A549 (cell line): ENCODE results near the gene RNF17. TPM values are rescaled to one million over a fixed set of nuclear protein-coding genes. Genes with fewer than 3 reads are reported as not detected.

Source experiments
- ATAC-seq, 2 experiments: fragments of 200-7000 bp in 1 of 2; fragments of >200 bp in 1 of 2; cut with Nextera tagmentation in 1 of 2; cut with Tn5 transposase in 1 of 2; 3 replicates each; pipeline versions ENCODE4 v1.8.0 to v1.9.1; 2018 to 2020; ENCODE audit warnings: mild to moderate bottlenecking in 1 of 2, moderate library complexity in 1 of 2
- CTCF ChIA-PET: fragments of 300-600 bp; sonication (Branson Sonifier 250); formaldehyde crosslinking; extraction: SDS; loops from one replicate; lab custom pipeline; 2021; ENCODE audit warnings: antibody characterized with exemption, inconsistent platforms; lab: Yijun Ruan, JAX
- POLR2A ChIA-PET: fragments of 350-600 bp; formaldehyde crosslinking; extraction: SDS; loops from one replicate; lab custom pipeline; 2021; ENCODE audit warnings: antibody characterized with exemption, inconsistent platforms; lab: Yijun Ruan, JAX
- DNase-seq, 2 experiments: peaks; one replicate each; pipeline versions ENCODE4 v3.0.0 to v3.0.0-alpha.2; 2011 to 2016; ENCODE audit warnings: low read depth in 1 of 2, low spot score in 1 of 2
- FAIRE-seq: peaks from 2 replicates; lab custom pipeline; 2011; peaks lifted over from hg19 to GRCh38; lab: Jason Lieb, UNC
- H3K27ac ChIP-seq, 2 experiments: fragments of >200 bp; sonication (Bioruptor Twin); formaldehyde crosslinking; 3 replicates each; pipeline ENCODE4 v1.5.1; 2016 to 2017
- H3K4me1 ChIP-seq: fragments of >200 bp; sonication (Bioruptor Twin); formaldehyde crosslinking; 3 replicates; pipeline ENCODE4 v1.6.1; 2016
- H3K4me2 ChIP-seq: fragments of >200 bp; sonication (Bioruptor Twin); formaldehyde crosslinking; 3 replicates; pipeline ENCODE4 v1.6.1; 2016
- H3K4me3 ChIP-seq: fragments of >200 bp; sonication (Bioruptor Twin); formaldehyde crosslinking; 3 replicates; pipeline ENCODE4 v1.5.1; 2016
- H3K9me3 ChIP-seq: fragments of >200 bp; sonication (Bioruptor Twin); formaldehyde crosslinking; 3 replicates; pipeline ENCODE4 v1.6.1; 2016
- CBX8 ChIP-seq: fragments of 200-600 bp; sonication (generic); IDR thresholded peaks from 2 replicates; pipeline ENCODE4 v1.6.1; 2016
- CHD2 ChIP-seq: fragments of 150-350 bp; IDR thresholded peaks from 2 replicates; pipeline ENCODE4 v1.6.1; 2014; ENCODE audit warnings: low read length; ENCODE audit not compliant: partially characterized antibody
- E2F6 ChIP-seq: IDR thresholded peaks from 2 replicates; pipeline ENCODE4 v1.6.1; 2012; ENCODE audit warnings: low read depth, borderline replicate concordance
- EHF ChIP-seq: fragments of 250-450 bp; sonication (Bioruptor Pico); IDR thresholded peaks from 2 replicates; pipeline ENCODE4 v1.5.0; 2020; ENCODE audit warnings: mild to moderate bottlenecking
- EHMT2 ChIP-seq: fragments of 200-600 bp; sonication (generic); IDR thresholded peaks from 2 replicates; pipeline ENCODE4 v1.6.1; 2016; ENCODE audit warnings: antibody characterized with exemption, low read depth, mild to moderate bottlenecking, moderate library complexity
- FOSB ChIP-seq: fragments of 250-450 bp; sonication (Bioruptor Pico); IDR thresholded peaks from 2 replicates; pipeline ENCODE4 v1.5.0; 2020; ENCODE audit warnings: mild to moderate bottlenecking, moderate library complexity
- FOXS1 ChIP-seq: fragments of 250-450 bp; sonication (Bioruptor Pico); IDR thresholded peaks from 2 replicates; pipeline ENCODE4 v1.5.0; 2020; ENCODE audit warnings: mild to moderate bottlenecking, moderate library complexity
- HOXB5 ChIP-seq: fragments of 250-450 bp; sonication (Bioruptor Pico); IDR thresholded peaks from 2 replicates; pipeline ENCODE4 v1.5.0; 2020; ENCODE audit warnings: mild to moderate bottlenecking, moderate library complexity
- KDM1A ChIP-seq: fragments of 200-600 bp; sonication (generic); IDR thresholded peaks from 2 replicates; pipeline ENCODE4 v1.6.1; 2016; ENCODE audit warnings: low read depth, mild to moderate bottlenecking
- KDM5A ChIP-seq: fragments of 200-600 bp; sonication (generic); IDR thresholded peaks from 2 replicates; pipeline ENCODE4 v1.6.1; 2016; ENCODE audit warnings: antibody characterized with exemption, mild to moderate bottlenecking
- MAFK ChIP-seq: fragments of 450-650 bp; IDR thresholded peaks from 2 replicates; pipeline ENCODE4 v1.6.1; 2014; ENCODE audit not compliant: partially characterized antibody
- MAX ChIP-seq: IDR thresholded peaks from 2 replicates; pipeline ENCODE4 v1.6.1; 2012
- MAZ ChIP-seq: fragments of 150-350 bp; IDR thresholded peaks from 2 replicates; pipeline ENCODE4 v1.6.1; 2014; ENCODE audit warnings: antibody characterized with exemption, low read depth, low read length, borderline replicate concordance
- MYC ChIP-seq: IDR thresholded peaks from 2 replicates; pipeline ENCODE4 v1.6.1; 2012; ENCODE audit warnings: mild to moderate bottlenecking, inconsistent platforms, low read length, improper control_type of control experiment, borderline replicate concordance
- PBX3 ChIP-seq: IDR thresholded peaks from 2 replicates; pipeline ENCODE4 v1.6.1; 2012
- PHF8 ChIP-seq: fragments of 200-600 bp; sonication (generic); IDR thresholded peaks from 2 replicates; pipeline ENCODE4 v1.6.1; 2016; ENCODE audit warnings: low read depth, mild to moderate bottlenecking, antibody characterized with exemption, moderate library complexity, borderline replicate concordance
- POLR2A ChIP-seq: IDR thresholded peaks from 2 replicates; pipeline ENCODE4 v1.6.1; 2012; ENCODE audit warnings: mild to moderate bottlenecking, low read length
- POLR2AphosphoS2 ChIP-seq: conservative IDR thresholded peaks from 2 replicates; pipeline ENCODE4 v1.6.1; 2012; ENCODE audit warnings: low read length, improper control_type of control experiment, inconsistent platforms
- RCOR1 ChIP-seq: fragments of 150-350 bp; IDR thresholded peaks from 2 replicates; pipeline ENCODE4 v1.6.1; 2014; ENCODE audit warnings: antibody characterized with exemption, low read length, low read depth
- REST ChIP-seq: fragments of 200-600 bp; sonication (generic); IDR thresholded peaks from 2 replicates; pipeline ENCODE4 v1.6.1; 2016; ENCODE audit warnings: antibody characterized with exemption, mild to moderate bottlenecking, moderate library complexity
- RFX5 ChIP-seq: fragments of 450-650 bp; IDR thresholded peaks from 2 replicates; pipeline ENCODE4 v1.7.1; 2014; ENCODE audit warnings: antibody characterized with exemption, mild to moderate bottlenecking, moderate library complexity
- RNF2 ChIP-seq: fragments of 200-600 bp; sonication (generic); IDR thresholded peaks from 2 replicates; pipeline ENCODE4 v1.6.1; 2016; ENCODE audit warnings: low read depth, mild to moderate bottlenecking, antibody characterized with exemption, moderate library complexity, borderline replicate concordance
- WGBS: methylation state at CpG from one replicate; pipeline ENCODE4 v1.1.6; 2017; ENCODE audit errors: missing lambda C conversion rate; 5-methylcytosine and 5-hydroxymethylcytosine counted together
- polyA plus RNA-seq, 4 experiments: library from polyadenylated mRNA; depleted of rRNA in 3 of 4; stranded (reverse); fragments of >200 nt; fragmentation: RNase III in 1 of 4; extraction: RNeasy Plus Mini Kit Qiagen cat#74134 plus additional on column Dnase treatment in 1 of 4; gene quantifications; 2 replicates in 3 of 4; 3 replicates in 1 of 4; pipeline ENCODE4 v1.2.3, GENCODE V29; 2011 to 2017

Gene RNF17
- polyA plus RNA-seq, 2 of the 4 experiments (the other 2 are of a cell fraction): not detected

GRCh38 chr13:24747248-24748060 lies 16.5 kb upstream of the RNF17 start:
- TF ChIP-seq POLR2AphosphoS2 (no peak), HOXB5 (CRISPR knock-in tag) (no peak), POLR2A (peak; percentile 26; the same call in 1 of the 2 replicates), PBX3 (no peak), KDM1A (no peak), MAX (peak; percentile 78), EHF (CRISPR knock-in tag) (no peak), E2F6 (peak; percentile 73), EHMT2 (no peak)
- ATAC-seq: peak; percentile 44 to 72
- H3K27ac ChIP-seq: peak overlapping the region; percentile 43 to 69; a peak in 5 of 6 replicates
- POLR2A ChIA-PET: interaction anchor here (0.7 kb wide), 1 partner anchor 14 kb away, joined by 6 read pairs; no protein-coding TSS in a partner anchor
- CTCF ChIA-PET: interaction anchor here (0.8 to 2.1 kb wide), 6 partner anchors 9 to 221 kb away, joined by 3 to 5 read pairs (median 3); no protein-coding TSS in a partner anchor
- no peaks in the 10 kb centered on the region for H3K4me1 ChIP-seq
- FAIRE-seq: no peak
- H3K4me2 ChIP-seq: peak overlapping the region; percentile 97
- WGBS: 18% methylated on average over 9 of the region's 61 CpGs
- H3K9me3 ChIP-seq: no peaks in the 10 kb centered on the region
- DNase-seq: peak in 1 of 2 experiments; percentile 41
- peak overlapping the region; percentile 52 for H3K4me3 ChIP-seq

- DNase-seq: no peak
- Histone ChIP-seq H3K27ac (peak overlapping the region in 1 of 2 experiments; percentile 69; a peak in 2 of 6 replicates), H3K4me1 (no peaks in the 10 kb centered on the region), H3K4me3 (peak overlapping the region; percentile 52; the same call in 2 of the 3 replicates), H3K9me3 (no peaks in the 10 kb centered on the region), H3K4me2 (peak overlapping the region; percentile 97)
- POLR2A ChIA-PET: interaction anchor here (0.7 kb wide), 1 partner anchor 14 kb away, joined by 6 read pairs; no protein-coding TSS in a partner anchor
- FAIRE-seq: no peak
- CTCF ChIA-PET: interaction anchor here (1.2 to 2.1 kb wide), 3 partner anchors 8 to 221 kb away, joined by 3 to 5 read pairs (median 3); no protein-coding TSS in a partner anchor
- no peak for TF ChIP-seq FOXS1
- TF ChIP-seq POLR2AphosphoS2: no peak
- no peak for TF ChIP-seq RCOR1
- no peak for TF ChIP-seq HOXB5 (CRISPR knock-in tag)
- TF ChIP-seq RFX5: no peak
- TF ChIP-seq MAFK: no peak
- no peak for TF ChIP-seq FOSB (CRISPR knock-in tag)
- TF ChIP-seq CBX8: no peak
- no peak for TF ChIP-seq RNF2
- TF ChIP-seq CHD2: no peak
- TF ChIP-seq KDM5A: no peak
- no peak for TF ChIP-seq PHF8
- TF ChIP-seq POLR2A: no peak
- TF ChIP-seq MAZ: no peak
- TF ChIP-seq KDM1A: no peak
- no peak for TF ChIP-seq MYC
- no peak for TF ChIP-seq REST
- ATAC-seq: no peak
- WGBS: 22% methylated on average over 9 of the region's 10 CpGs
Measured at GRCh38 chr13:24748061-24748400, 15.9 kb upstream of the RNF17 start.
